SU-DHL-6 (cell line): Measurements from ENCODE around the gene ARHGEF26.

Source experiments
- H2AFZ ChIP-seq: fragments of 200-600 bp; sonication (generic); 2 replicates; pipeline ENCODE4 v1.6.1; 2014; ENCODE audit warnings: low read depth, mild to moderate bottlenecking, moderate library complexity, mixed read lengths, antibody characterized with exemption, low read length; ENCODE audit not compliant: severe bottlenecking
- H3F3A ChIP-seq: fragments of 200-600 bp; shearing (Covaris generic); 2 replicates; pipeline ENCODE4 v1.6.0; 2016; ENCODE audit warnings: antibody characterized with exemption, mild to moderate bottlenecking; ENCODE audit not compliant: insufficient read depth
- H3K27ac ChIP-seq: fragments of 200-600 bp; sonication (generic); 2 replicates; pipeline ENCODE4 v1.5.1; 2016; ENCODE audit warnings: low read depth, mild to moderate bottlenecking, low read length, moderate library complexity, mixed read lengths
- H3K27me3 ChIP-seq: fragments of 200-600 bp; sonication (generic), shearing (Covaris generic); 2 replicates; pipeline ENCODE4 v1.6.0; 2014; ENCODE audit warnings: mild to moderate bottlenecking, low read length
- H3K36me3 ChIP-seq: fragments of 200-600 bp; sonication (generic); 2 replicates; pipeline ENCODE4 v1.6.1; 2014; ENCODE audit warnings: mild to moderate bottlenecking, low read length, mixed read lengths
- H3K4me2 ChIP-seq: fragments of 300-600, 200-600 bp; shearing (Covaris generic), sonication (generic); 2 replicates; pipeline ENCODE4 v1.6.0; 2014; ENCODE audit warnings: low read length, low read depth, mild to moderate bottlenecking; ENCODE audit not compliant: poor library complexity, severe bottlenecking
- H3K4me3 ChIP-seq: fragments of 200-600 bp; sonication (generic); 2 replicates; pipeline ENCODE4 v1.5.1; 2014; ENCODE audit warnings: antibody characterized with exemption, low read length, mild to moderate bottlenecking, mixed read lengths; ENCODE audit not compliant: insufficient read depth, poor library complexity, severe bottlenecking
- H3K79me2 ChIP-seq: fragments of 200-600 bp; sonication (generic); 2 replicates; pipeline ENCODE4 v1.6.1; 2014; ENCODE audit warnings: mild to moderate bottlenecking, low read length, moderate library complexity; ENCODE audit not compliant: insufficient read depth
- H3K9ac ChIP-seq: fragments of 200-600 bp; sonication (generic); 2 replicates; pipeline ENCODE4 v1.7.0; 2014; ENCODE audit warnings: mild to moderate bottlenecking, low read length
- H3K9me2 ChIP-seq: fragments of 200-600 bp; sonication (generic); replicated peaks from 2 replicates; pipeline ENCODE4 v1.6.1; 2014; ENCODE audit warnings: low read length; ENCODE audit not compliant: insufficient read depth
- H3K9me3 ChIP-seq: fragments of 200-600 bp; sonication (generic); 2 replicates; pipeline ENCODE4 v1.6.1; 2014; ENCODE audit warnings: low read length, mixed read lengths; ENCODE audit not compliant: insufficient read depth
- H4K20me1 ChIP-seq: fragments of 200-600 bp; sonication (generic); 2 replicates; pipeline ENCODE4 v1.6.1; 2014; ENCODE audit warnings: low read depth, mild to moderate bottlenecking, antibody characterized with exemption, low read length, moderate library complexity, mixed read lengths
- CTCF ChIP-seq: fragments of 200-600 bp; sonication (generic); IDR thresholded peaks from one replicate; pipeline ENCODE4 v1.5.1; 2017; ENCODE audit warnings: antibody characterized with exemption, mild to moderate bottlenecking, low read length, moderate library complexity; ENCODE audit not compliant: insufficient read depth, poor library complexity, severe bottlenecking
- EZH2phosphoT487 ChIP-seq: fragments of 200-600 bp; sonication (generic), shearing (Covaris generic); conservative IDR thresholded peaks from 2 replicates; pipeline ENCODE4 v1.6.1; 2018; ENCODE audit warnings: mild to moderate bottlenecking, antibody characterized with exemption, low read length, moderate library complexity, mixed read lengths

The ARHGEF26 gene

GRCh38 chr3:154143873-154144272 lies 22.7 kb downstream of the ARHGEF26 start:
- no peak overlapping the region for H3K27ac ChIP-seq
- no peaks in the 10 kb centered on the region for H3K27me3 ChIP-seq
- no peak overlapping the region for H2AFZ ChIP-seq
- no peaks in the 10 kb centered on the region for H3F3A ChIP-seq
- H3K36me3 ChIP-seq: no peaks in the 10 kb centered on the region
- H3K4me2 ChIP-seq: no peak overlapping the region
- H4K20me1 ChIP-seq: no peaks in the 10 kb centered on the region
- no peaks in the 10 kb centered on the region for H3K9me3 ChIP-seq
- no peak overlapping the region for H3K4me3 ChIP-seq
- no peak overlapping the region for H3K9ac ChIP-seq
- no peaks in the 10 kb centered on the region for H3K79me2 ChIP-seq
- no peak for TF ChIP-seq CTCF
- no peak for TF ChIP-seq EZH2phosphoT487
- H3K9me2 ChIP-seq: no peaks in the 10 kb centered on the region

- Histone ChIP-seq H3K4me2 (no peak overlapping the region), H3F3A (no peaks in the 10 kb centered on the region)
Observed at GRCh38 chr3:154144825-154145465, 23.8 kb downstream of the ARHGEF26 start.

GRCh38 chr3:154148541-154148940 lies 27.4 kb downstream of the ARHGEF26 start:
- Histone ChIP-seq H3F3A (no peaks in the 10 kb centered on the region), H3K9me2 (no peaks in the 10 kb centered on the region), H4K20me1 (no peaks in the 10 kb centered on the region), H3K27ac (no peak overlapping the region), H3K27me3 (no peaks in the 10 kb centered on the region), H3K79me2 (no peaks in the 10 kb centered on the region), H2AFZ (no peak overlapping the region), H3K9me3 (no peaks in the 10 kb centered on the region), H3K4me3 (no peak overlapping the region), H3K9ac (no peak overlapping the region), H3K4me2 (no peak overlapping the region), H3K36me3 (no peaks in the 10 kb centered on the region)
- TF ChIP-seq EZH2phosphoT487 (no peak), CTCF (no peak)

More at GRCh38 chr3:154144825-154145465, 23.8 kb downstream of the ARHGEF26 start:
- Histone ChIP-seq H3K27me3 (no peaks in the 10 kb centered on the region), H4K20me1 (no peaks in the 10 kb centered on the region), H3K4me3 (no peak overlapping the region), H2AFZ (no peak overlapping the region), H3K27ac (no peak overlapping the region), H3K79me2 (no peaks in the 10 kb centered on the region), H3K9me3 (no peaks in the 10 kb centered on the region), H3K9ac (no peak overlapping the region), H3K9me2 (no peaks in the 10 kb centered on the region), H3K36me3 (no peaks in the 10 kb centered on the region)
- TF ChIP-seq EZH2phosphoT487 (no peak), CTCF (no peak)
